Activated CD8-positive, alpha-beta memory T cell treated with anti-CD3 and anti-CD28 coated beads, Interleukin-2, amount 10 ng/mL, durations not matched to agents 7 days and 5 days (primary cell): ENCODE measurements around the gene KIF1A. TPM values are rescaled to one million over a fixed set of nuclear protein-coding genes. Genes with fewer than 3 reads are reported as not detected.

ENCODE experiments used
- ATAC-seq: fragments of 150-1000 bp; cut with Tn5 transposase; one replicate; pipeline ENCODE4 v1.10.0; 2021; ENCODE audit warnings: moderate library complexity
- CTCF ChIA-PET: fragments of 350-600 bp; sonication (Branson Sonifier 250); formaldehyde crosslinking; loops from one replicate; lab custom pipeline; 2021; ENCODE audit warnings: antibody characterized with exemption; lab: Charles Lee
- DNase-seq: peaks from one replicate; pipeline ENCODE4 v3.0.0-alpha.2; 2020
- H3K27ac Mint-ChIP-seq: one replicate; pipeline ENCODE4 v1.8.0; 2021; ENCODE audit warnings: mild to moderate bottlenecking, mixed read lengths
- H3K27me3 Mint-ChIP-seq: one replicate; pipeline ENCODE4 v1.8.0; 2021; ENCODE audit warnings: mixed read lengths
- H3K36me3 Mint-ChIP-seq: one replicate; pipeline ENCODE4 v1.8.0; 2021; ENCODE audit warnings: mild to moderate bottlenecking, mixed read lengths
- H3K4me1 Mint-ChIP-seq: one replicate; pipeline ENCODE4 v1.8.0; 2021; ENCODE audit warnings: mixed read lengths
- H3K4me3 Mint-ChIP-seq: one replicate; pipeline ENCODE4 v1.8.0; 2021; ENCODE audit warnings: mild to moderate bottlenecking, moderate library complexity, mixed read lengths
- H3K9me3 Mint-ChIP-seq: one replicate; pipeline ENCODE4 v1.8.0; 2022; ENCODE audit warnings: low read depth, mixed read lengths
- total RNA-seq, 2 experiments: library from RNA; stranded (reverse); gene quantifications; one replicate each; pipeline ENCODE4 v1.2.3, GENCODE V29; 2021

KIF1A gene
- total RNA-seq, 2 experiments from 2014 or later, result 0.76 to 4.6 TPM

DNA sequence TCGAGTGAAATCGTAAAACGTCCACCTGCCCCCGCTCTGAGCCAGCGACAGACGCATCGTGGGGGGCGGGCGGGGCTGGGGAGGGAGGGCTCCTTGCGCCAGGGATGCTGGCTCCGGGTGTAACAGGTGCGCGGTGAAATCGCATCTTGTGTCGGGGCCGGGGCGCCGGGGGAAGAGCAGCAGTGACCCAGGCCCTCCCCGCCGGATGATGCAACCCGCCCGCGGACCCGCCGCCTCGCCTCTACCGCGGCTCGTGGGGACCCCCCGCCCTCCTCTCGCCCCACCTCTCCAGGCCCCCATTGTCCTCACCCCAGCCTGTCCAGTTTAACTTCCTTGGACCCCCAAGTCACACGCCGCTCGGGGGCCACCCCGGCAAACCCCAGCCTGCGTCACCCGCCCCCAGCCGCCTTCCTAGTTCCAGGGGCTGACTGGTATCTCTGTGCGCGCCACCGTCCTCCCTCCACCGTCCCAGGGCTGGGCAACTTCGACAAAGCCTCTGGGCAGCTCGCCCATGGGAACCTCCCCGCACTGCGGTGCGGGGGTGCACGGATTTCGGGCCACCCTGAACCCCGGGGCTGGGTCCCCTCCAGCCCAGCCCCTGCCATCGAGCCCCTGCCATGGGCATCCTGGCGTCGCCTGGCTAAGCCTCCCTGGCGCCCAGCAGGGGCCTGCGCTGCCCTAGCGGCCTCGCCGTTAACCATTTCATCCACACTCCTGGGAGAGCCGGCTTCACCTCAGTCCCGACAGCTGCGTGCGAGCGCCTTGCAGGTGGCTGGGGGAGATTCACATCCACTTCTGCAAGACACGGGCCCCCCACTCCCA lies 799 bp upstream of the KIF1A start:
- no peak overlapping the region for H3K27ac Mint-ChIP-seq
- peaks cover 5% of the 10 kb centered on the region for H3K4me1 Mint-ChIP-seq
- CTCF ChIA-PET, result no interaction called here
- H3K4me3 Mint-ChIP-seq, result peak overlapping the region; percentile 22
- peaks cover 1% of the 10 kb centered on the region for H3K36me3 Mint-ChIP-seq
- peak; percentile 21 for ATAC-seq
- H3K9me3 Mint-ChIP-seq, result no peaks in the 10 kb centered on the region
- peaks cover 61% of the 10 kb centered on the region for H3K27me3 Mint-ChIP-seq
- DNase-seq, result peak; percentile 40

DNA sequence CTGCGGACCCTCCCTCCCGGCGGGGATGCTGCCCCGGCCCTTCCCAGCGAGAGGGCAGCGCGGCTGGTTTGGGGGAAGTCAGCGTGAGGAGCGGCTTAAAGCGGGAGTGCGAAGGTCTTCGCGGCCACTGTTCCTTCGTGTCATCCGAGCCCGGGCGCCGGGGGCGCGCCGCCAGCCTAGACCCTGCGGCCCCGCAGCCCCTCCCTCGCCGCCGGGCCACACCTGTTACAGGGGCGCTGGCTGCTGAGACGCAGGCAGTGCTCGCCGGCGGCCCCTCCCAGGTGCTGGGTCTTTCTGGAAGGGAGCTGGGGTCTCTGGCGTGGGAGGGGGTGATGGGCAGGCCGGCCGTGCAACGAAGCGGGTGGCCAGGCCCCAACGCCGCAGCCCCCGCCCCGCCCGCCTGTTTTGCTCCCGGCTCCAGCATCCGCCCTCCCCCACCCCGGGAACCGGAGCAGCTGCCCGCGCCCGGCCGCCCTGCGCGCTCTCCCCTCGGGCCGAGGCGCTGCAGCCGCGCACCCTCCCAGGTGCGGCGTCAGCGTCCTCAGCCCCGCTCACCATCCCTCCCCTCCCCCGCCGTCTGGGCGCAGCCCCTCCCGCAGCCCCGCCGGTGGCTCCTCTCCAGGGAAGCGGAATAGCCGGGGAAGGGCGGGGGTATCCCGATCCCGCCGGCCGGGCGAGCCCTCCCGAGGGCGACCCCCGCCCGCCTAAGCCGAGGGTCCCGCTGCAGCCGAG lies 727 bp downstream of the KIF1A start:
- DNase-seq, result peak; percentile 36
- peaks cover 46% of the 10 kb centered on the region for H3K27me3 Mint-ChIP-seq
- CTCF ChIA-PET, result no interaction called here
- H3K4me1 Mint-ChIP-seq, result peaks cover 5% of the 10 kb centered on the region
- no peaks in the 10 kb centered on the region for H3K9me3 Mint-ChIP-seq
- H3K4me3 Mint-ChIP-seq, result no peak overlapping the region
- H3K27ac Mint-ChIP-seq, result no peak overlapping the region
- ATAC-seq, result no peak
- H3K36me3 Mint-ChIP-seq, result peaks cover 1% of the 10 kb centered on the region

DNA sequence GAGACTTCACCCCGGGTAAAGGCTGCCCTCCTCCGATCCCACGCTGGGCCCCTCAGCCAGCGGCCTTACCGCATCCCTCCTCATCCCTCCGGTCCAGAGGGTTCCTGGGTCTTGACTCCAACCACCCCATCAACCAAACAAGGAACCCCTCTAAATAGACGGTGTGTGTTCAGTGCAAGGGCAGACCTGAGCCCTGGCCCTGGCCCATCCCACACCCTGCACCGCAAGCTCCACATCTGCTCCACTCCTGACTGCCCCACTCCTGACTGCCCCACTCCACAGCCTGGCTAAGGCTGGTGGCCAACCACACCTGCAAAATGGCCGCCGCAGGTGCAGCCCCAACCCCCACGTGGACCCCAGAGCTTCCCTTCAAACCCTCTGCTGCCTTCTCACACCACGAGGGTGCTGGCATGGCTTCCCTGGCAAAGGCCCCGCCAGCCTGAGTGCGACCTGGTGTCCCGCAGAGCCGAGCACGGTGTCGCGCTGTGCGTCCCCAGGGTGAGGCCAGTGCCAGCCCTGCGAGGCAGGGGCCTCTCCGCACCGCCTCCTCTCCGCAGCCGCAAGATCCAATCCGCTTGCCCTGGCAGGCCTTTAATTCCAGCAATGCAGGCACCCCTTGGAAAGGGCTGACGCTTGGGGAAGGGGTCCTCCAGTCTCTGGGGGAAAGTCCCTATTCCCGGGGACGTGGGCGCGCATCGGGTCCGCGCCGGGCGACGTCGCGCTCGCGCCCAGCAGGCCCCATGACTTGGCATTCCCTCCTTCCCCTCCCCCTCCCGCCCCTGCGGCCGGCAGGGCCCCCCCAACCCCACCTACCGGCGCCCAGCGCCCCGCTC lies 1.5 kb downstream of the KIF1A start:
- DNase-seq (peak; percentile 32), ATAC-seq (no peak)
- no peak overlapping the region for H3K27ac Mint-ChIP-seq
- peaks cover 5% of the 10 kb centered on the region for H3K9me3 Mint-ChIP-seq
- H3K27me3 Mint-ChIP-seq, result peaks cover 38% of the 10 kb centered on the region
- CTCF ChIA-PET, result no interaction called here
- peaks cover 5% of the 10 kb centered on the region for H3K4me1 Mint-ChIP-seq
- H3K36me3 Mint-ChIP-seq, result peaks cover 1% of the 10 kb centered on the region
- H3K4me3 Mint-ChIP-seq, result no peak overlapping the region

DNA sequence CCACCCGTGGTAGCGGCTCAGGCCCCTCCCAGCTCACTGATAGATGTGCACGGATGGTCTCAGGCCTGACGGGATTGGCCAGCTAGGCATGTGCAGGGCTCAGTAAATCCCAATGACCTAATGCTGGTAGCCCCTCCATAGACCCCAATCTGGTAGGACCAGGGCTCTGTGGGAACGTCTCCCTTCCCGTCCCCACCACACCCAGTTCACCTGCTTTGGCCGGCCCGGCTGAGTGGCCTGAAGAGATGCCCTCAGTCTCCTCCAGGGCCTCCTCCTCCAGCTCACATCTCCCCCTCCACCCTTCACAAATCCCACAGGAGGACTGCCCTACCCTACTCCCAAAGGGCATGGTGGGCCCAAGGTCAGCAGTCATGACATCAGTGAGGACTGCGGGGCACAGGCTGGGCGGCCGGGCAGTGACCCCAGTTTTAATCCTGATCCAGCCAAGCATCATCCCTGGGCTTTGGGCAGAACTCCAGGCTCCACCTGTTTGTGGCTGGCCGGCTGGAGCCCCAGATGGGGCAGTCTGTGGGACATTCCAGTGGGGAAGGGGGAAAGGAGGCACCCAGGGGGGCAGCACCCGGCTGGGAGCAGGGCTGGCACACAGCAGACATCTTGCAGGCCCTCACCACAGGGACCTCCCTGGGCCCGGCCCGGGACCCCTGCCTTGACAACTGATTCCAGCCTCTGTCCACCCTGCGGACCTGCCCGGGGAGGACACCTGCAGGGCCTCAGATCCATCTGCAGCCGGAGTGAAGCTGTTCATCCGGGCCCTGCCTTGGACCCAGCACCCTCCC lies 2.3 kb downstream of the KIF1A start:
- Mint-ChIP-seq H3K4me1 (peaks cover 5% of the 10 kb centered on the region), H3K27me3 (peaks cover 30% of the 10 kb centered on the region), H3K36me3 (peaks cover 1% of the 10 kb centered on the region), H3K4me3 (no peak overlapping the region), H3K9me3 (peaks cover 5% of the 10 kb centered on the region), H3K27ac (no peak overlapping the region)
- ATAC-seq, result no peak
- CTCF ChIA-PET, result no interaction called here
- DNase-seq, result peak; percentile 40

DNA sequence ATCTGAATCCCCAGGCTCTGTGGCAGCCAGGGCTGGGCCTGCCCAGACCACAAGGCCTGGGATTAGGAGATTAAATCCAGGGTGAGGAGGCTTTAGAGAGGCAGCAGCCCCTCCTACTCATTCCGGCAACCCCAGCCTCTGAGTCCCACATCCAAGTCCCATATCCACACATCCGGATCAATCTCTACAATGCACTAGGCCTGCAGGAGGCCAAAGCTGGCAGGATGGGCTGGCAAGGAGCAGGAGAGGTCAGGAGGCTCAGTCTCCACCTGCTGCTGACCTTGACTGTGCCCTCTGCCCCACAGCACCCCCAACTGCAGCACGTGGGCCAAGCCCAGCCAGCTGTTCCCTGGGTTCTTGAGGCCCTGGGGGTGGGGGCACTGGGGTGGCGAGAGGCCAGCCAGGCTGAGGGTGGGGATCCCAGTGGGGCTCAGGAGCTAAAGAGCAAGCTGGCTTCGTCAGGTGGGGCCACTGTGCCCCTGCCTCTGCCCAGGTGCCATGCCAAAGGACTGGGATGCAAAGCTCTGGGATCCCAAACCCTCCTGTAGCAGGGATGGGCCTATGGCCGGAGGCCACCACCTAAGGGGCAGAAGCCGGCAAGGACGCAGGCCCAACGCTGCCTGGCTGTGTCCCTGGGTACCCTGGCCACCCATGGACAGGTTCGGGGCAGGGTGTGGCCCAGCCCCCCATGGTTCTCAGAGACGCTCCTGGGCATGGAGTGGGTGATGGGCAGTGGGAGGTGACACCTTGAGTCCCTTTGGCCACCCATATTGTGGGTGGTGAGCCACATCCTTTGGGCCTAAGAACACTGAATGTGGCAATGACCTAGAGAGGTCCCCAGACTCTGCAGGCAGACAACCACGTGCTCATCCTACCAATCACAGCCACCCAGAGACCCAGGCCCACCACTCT lies 3.2 kb downstream of the KIF1A start:
- H3K9me3 Mint-ChIP-seq, result peaks cover 9% of the 10 kb centered on the region
- no peak overlapping the region for H3K4me3 Mint-ChIP-seq
- CTCF ChIA-PET, result no interaction called here

DNA sequence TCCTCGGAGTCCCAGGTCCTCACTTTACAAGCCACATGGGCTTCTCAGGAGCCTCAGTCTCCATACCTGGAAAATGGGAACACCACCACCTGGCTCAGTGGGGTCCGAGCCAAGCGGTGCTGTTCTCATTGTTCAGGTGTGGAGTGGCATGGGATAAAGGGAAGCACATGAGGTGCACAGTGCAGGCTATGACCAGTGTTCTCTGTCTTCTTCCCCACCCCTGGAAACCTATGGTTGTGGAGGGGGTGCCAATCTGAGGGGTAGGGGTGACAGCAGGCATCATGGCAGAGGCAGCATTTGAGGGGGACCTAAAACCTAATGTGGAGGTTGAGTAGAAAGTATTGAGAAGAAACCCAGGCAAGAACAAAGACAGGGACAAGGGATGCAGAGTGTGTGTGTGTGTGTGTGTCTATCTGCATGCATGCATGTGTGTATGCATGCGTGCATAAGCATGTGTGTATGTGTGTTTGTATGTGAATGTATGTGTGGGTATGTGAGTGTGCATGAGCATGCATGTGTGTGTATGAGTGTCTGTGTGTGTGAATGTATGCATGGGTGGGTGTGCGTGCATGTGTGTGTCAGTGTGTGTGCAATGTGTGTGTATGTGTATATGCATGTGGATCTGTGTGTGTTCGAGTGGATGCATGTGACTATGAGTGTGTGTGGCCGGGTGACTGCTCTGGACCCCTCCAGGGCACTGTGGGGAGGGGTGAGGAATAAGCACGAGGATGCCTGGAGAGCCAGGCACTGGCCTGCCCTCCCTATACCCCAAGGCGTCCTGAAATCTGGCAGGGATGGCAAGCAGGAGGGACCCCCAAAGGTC lies 4.0 kb downstream of the KIF1A start:
- Mint-ChIP-seq H3K9me3 (peaks cover 9% of the 10 kb centered on the region), H3K36me3 (no peaks in the 10 kb centered on the region), H3K4me3 (no peak overlapping the region), H3K27me3 (peaks cover 12% of the 10 kb centered on the region), H3K4me1 (no peaks in the 10 kb centered on the region), H3K27ac (no peak overlapping the region)
- ATAC-seq (no peak), DNase-seq (peak; percentile 38)
- CTCF ChIA-PET, result no interaction called here

More for the DNA sequence above, 3.2 kb downstream of the KIF1A start:
- H3K27ac Mint-ChIP-seq, result no peak overlapping the region
- ATAC-seq, result no peak
- peaks cover 21% of the 10 kb centered on the region for H3K27me3 Mint-ChIP-seq
- peaks cover 1% of the 10 kb centered on the region for H3K36me3 Mint-ChIP-seq
- H3K4me1 Mint-ChIP-seq, result peaks cover 5% of the 10 kb centered on the region
- peak; percentile 31 for DNase-seq

DNA sequence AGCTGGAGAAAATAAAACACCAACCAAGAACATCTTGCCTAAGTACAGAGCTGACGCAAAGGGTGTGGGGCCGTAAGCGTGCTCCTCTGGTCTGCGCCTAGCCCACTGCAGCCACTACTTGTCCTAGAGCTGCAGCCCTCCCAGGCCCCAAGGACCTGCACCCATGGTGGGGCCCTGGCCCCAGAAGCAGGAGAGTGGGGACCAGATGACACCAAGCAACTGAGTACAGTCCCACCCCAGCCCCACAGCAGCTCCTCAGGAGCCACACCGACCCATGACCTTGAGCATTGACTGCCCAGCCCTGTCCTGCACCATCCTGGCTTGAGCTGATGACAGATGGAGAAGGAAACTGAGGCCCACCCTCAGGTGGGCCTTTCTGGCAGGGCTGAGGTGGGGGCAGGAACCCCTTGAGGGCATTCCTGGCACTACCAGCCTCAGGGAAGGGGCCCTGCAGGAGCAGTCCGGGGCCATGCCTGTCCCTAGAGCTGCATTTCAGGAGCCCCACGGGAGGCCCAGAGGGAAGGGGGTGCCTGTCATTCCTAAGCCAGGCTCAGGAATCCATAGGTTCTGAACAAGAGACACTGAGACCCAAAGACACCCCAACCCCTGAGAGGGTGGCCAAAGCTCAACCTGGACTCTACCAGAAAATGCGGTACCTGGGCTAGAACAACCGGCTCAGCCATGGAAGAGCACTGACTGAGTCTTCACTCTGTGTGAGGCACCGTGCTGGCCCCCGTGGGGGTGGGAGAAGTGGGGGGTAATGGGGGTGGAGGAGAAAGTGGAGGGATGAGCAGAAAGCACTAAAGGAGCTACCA lies 4.9 kb downstream of the KIF1A start:
- DNase-seq, result peak; percentile 27
- Mint-ChIP-seq H3K4me3 (no peak overlapping the region), H3K27ac (no peak overlapping the region), H3K27me3 (peaks cover 9% of the 10 kb centered on the region), H3K36me3 (no peaks in the 10 kb centered on the region), H3K4me1 (no peaks in the 10 kb centered on the region), H3K9me3 (peaks cover 9% of the 10 kb centered on the region)
- CTCF ChIA-PET, result no interaction called here
- no peak for ATAC-seq

DNA sequence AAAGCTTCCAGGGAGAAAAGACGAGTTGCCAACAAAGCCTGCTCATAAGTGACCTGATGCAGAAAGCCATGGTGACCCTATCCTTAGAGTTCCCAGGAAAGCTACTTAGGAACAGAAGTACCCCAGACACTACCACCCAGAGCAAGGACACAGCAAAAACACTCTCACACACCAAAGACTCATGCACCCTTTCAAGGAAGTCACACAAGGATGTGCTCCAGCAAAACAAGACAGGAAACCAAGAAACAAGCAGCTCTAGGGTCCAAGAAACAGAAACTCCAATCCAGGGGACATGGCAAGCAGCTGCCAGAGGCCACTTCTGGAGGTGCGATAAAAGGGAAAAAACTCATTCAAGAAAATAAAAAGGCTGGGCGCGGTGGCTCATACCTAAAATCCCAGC lies 5.7 kb downstream of the KIF1A start:
- Mint-ChIP-seq H3K36me3 (no peaks in the 10 kb centered on the region), H3K27me3 (peaks cover 12% of the 10 kb centered on the region), H3K9me3 (peaks cover 9% of the 10 kb centered on the region), H3K27ac (no peak overlapping the region), H3K4me3 (no peak overlapping the region), H3K4me1 (no peaks in the 10 kb centered on the region)
- CTCF ChIA-PET, result no interaction called here
- no peak for DNase-seq
- no peak for ATAC-seq

DNA sequence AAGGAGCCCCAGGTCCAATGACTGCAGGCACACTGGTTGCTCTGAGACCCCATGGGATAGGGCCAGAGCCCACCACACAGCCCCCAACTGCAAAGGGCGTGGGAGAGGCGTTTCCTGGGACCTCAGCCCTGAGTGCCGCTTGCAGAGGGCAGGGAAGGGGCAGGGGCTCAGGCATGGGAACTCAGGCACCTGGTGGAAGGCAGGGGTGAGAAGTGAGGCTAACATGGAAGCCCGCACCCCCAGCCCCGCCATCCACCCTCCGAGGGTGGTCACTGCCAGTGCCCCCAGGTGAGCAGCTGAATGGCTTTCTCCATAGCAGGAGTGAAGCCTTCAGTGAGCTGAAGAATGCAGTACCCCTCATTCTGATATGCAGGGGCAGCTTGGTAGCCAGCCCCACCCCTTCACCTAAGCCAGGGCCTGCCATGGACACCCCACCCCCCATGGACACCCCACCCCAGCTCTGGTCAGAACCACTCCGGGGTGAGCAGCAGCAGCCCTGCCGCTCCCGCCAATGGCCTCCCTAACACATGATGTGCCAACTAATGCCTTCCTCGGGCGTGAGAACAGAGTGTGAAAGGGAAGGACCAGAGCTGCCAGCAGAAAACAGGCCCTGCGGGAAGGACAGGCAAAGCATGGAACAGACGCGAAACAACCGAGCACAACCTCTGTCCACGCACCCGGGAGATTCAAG lies 6.6 kb downstream of the KIF1A start:
- Mint-ChIP-seq H3K9me3 (peaks cover 9% of the 10 kb centered on the region), H3K4me1 (no peaks in the 10 kb centered on the region), H3K27me3 (peaks cover 7% of the 10 kb centered on the region), H3K36me3 (no peaks in the 10 kb centered on the region), H3K4me3 (no peak overlapping the region), H3K27ac (no peak overlapping the region)
- ATAC-seq (no peak), DNase-seq (peak; percentile 18)
- CTCF ChIA-PET, result no interaction called here

DNA sequence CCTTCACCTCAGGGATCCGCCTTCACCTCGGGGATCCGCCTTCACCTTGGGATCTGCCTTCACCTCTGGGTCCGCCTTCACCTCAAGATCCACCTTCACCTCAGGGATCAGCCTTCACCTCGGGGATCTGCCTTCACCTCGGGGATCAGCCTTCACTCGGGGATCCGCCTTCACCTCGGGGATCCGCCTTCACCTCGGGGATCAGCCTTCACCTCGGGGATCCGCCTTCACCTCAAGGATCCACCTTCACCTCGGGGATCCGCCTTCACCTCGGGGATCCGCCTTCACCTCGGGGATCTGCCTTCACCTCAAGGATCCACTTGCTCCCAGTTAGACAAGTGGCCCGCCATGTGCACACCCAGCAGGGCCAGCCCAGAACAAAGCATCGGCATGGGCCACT lies 7.3 kb downstream of the KIF1A start:
- Mint-ChIP-seq H3K27me3 (peaks cover 6% of the 10 kb centered on the region), H3K4me1 (no peaks in the 10 kb centered on the region), H3K36me3 (no peaks in the 10 kb centered on the region), H3K4me3 (no peak overlapping the region), H3K27ac (no peak overlapping the region), H3K9me3 (peaks cover 9% of the 10 kb centered on the region)
- DNase-seq (peak; percentile 31), ATAC-seq (no peak)
- CTCF ChIA-PET, result no interaction called here
